Fibroblast of lung (primary cell): ENCODE measurements around the gene NAT10. TPM values are rescaled to one million over a fixed set of nuclear protein-coding genes. Genes with fewer than 3 reads are reported as not detected.

Experiments
- DNase-seq, 2 donors: peaks; one replicate each; pipeline versions ENCODE4 v3.0.0 to v3.0.0-alpha.2; 2010; ENCODE audit warnings: low read depth in 2 of 2
- H2AFZ ChIP-seq: 2 replicates; pipeline ENCODE4 v1.5.1; 2012; ENCODE audit warnings: low read length, control low read depth, inconsistent platforms
- H3K27ac ChIP-seq: 2 replicates; pipeline ENCODE4 v1.5.1; 2011; ENCODE audit warnings: low read length, control low read depth; ENCODE audit not compliant: insufficient read depth
- H3K27me3 ChIP-seq: 2 replicates; pipeline ENCODE4 v1.5.1; 2011; ENCODE audit warnings: mild to moderate bottlenecking, low read length; ENCODE audit not compliant: control insufficient read depth, insufficient read depth
- H3K36me3 ChIP-seq: 2 replicates; pipeline ENCODE4 v1.5.1; 2011; ENCODE audit warnings: low read length; ENCODE audit not compliant: control insufficient read depth, insufficient read depth
- H3K4me1 ChIP-seq: 2 replicates; pipeline ENCODE4 v1.5.1; 2011; ENCODE audit warnings: low read length; ENCODE audit not compliant: control insufficient read depth, insufficient read depth; ENCODE audit errors: extremely low read depth
- H3K4me2 ChIP-seq: 2 replicates; pipeline ENCODE4 v1.5.1; 2011; ENCODE audit warnings: low read length, control low read depth; ENCODE audit not compliant: insufficient read depth; ENCODE audit errors: extremely low read depth
- H3K4me3 ChIP-seq, 4 experiments: fragments of 200-600 bp in 1 of 4; sonication (generic) in 1 of 4; replicated peaks in 1 of 4; 2 replicates each; pipeline ENCODE4 v1.5.1; 2011 to 2016; ENCODE audit warnings: low read length in 4 of 4, low read depth in 3 of 4, mild to moderate bottlenecking in 3 of 4, control low read depth in 2 of 4, inconsistent platforms in 1 of 4, mixed read lengths in 1 of 4; ENCODE audit not compliant: insufficient read depth in 1 of 4; ENCODE audit errors: control extremely low read depth in 1 of 4
- H3K79me2 ChIP-seq: 2 replicates; pipeline ENCODE4 v1.5.1; 2012; ENCODE audit warnings: mild to moderate bottlenecking, low read length, inconsistent platforms; ENCODE audit not compliant: control insufficient read depth, insufficient read depth
- H3K9ac ChIP-seq: 2 replicates; pipeline ENCODE4 v1.5.1; 2011; ENCODE audit warnings: mild to moderate bottlenecking, low read length, control low read depth; ENCODE audit not compliant: insufficient read depth
- H3K9me3 ChIP-seq: 2 replicates; pipeline ENCODE4 v1.5.1; 2012; ENCODE audit warnings: low read depth, low read length; ENCODE audit not compliant: control insufficient read depth, insufficient read depth
- H4K20me1 ChIP-seq: 2 replicates; pipeline ENCODE4 v1.5.1; 2011; ENCODE audit warnings: low read length; ENCODE audit not compliant: control insufficient read depth, insufficient read depth; ENCODE audit errors: extremely low read depth
- EZH2 ChIP-seq: IDR thresholded peaks from 2 replicates; pipeline ENCODE4 v1.5.1; 2012; ENCODE audit warnings: low read length, control low read depth, mild to moderate bottlenecking; ENCODE audit errors: missing control alignments
- polyA plus RNA-seq, 2 donors: library from polyadenylated mRNA; depleted of rRNA in 1 of 2; stranded (reverse) in 1 of 2; unstranded in 1 of 2; fragments of >200 nt; gene quantifications; 2 replicates each; pipeline ENCODE4 v1.2.1, GENCODE V29; 2011 to 2012; ENCODE audit warnings: missing spikeins in 1 of 2
- total RNA-seq: library from RNA; depleted of rRNA; stranded (reverse); fragments of >200 nt; gene quantifications from 2 replicates; pipeline ENCODE4 v1.2.1, GENCODE V29; 2014
- TF ChIP-seq, protein P1 (sequence below), 2 donors: IDR thresholded peaks in 1 of 2; conservative IDR thresholded peaks in 1 of 2; 1 replicate in 1 of 2; 2 replicates in 1 of 2; pipeline ENCODE4 v1.5.1; 2011 to 2012; ENCODE audit warnings: low read length in 2 of 2, control low read depth in 1 of 2, inconsistent platforms in 1 of 2, low read depth in 1 of 2, mild to moderate bottlenecking in 1 of 2

The NAT10 gene
- total and polyA plus RNA-seq, 2 donors (not counting 1 experiment from before 2014, with no cell fraction given) = 14.4 to 21.5 TPM

DNA sequence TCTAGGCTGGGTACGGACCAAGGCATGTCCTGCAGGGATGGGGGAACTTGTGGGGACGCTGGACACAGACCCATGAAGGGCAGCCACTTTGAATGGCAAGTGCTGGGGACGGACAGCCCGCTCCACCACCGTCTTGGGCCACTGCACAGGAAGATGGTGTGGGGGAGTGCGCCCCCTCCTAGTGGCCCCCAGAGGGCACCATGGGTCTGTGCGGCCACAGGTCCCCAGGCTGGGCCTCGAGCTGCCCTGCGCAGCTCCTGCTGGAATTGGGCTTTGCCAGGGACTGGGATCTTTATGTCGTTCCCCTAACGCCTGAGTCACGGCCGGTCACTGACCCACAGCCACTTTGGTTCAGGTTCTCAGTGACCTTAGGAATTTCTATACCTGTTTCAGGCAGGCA, 44.4 kb downstream of the NAT10 start:
- H3K4me2 ChIP-seq = no peak overlapping the region
- H3K9ac ChIP-seq = no peak overlapping the region
- no peaks in the 10 kb centered on the region for H4K20me1 ChIP-seq
- no peak overlapping the region for H3K27ac ChIP-seq
- H3K4me1 ChIP-seq = peaks cover 5% of the 10 kb centered on the region
- H2AFZ ChIP-seq = no peak overlapping the region
- no peaks in the 10 kb centered on the region for H3K27me3 ChIP-seq
- no peaks in the 10 kb centered on the region for H3K9me3 ChIP-seq
- H3K79me2 ChIP-seq = no peaks in the 10 kb centered on the region
- peak in 1 of 2 donors; percentile 27 for DNase-seq
- peaks cover 10% of the 10 kb centered on the region for H3K36me3 ChIP-seq
- no peak overlapping the region for H3K4me3 ChIP-seq
- TF ChIP-seq, protein P1, sequence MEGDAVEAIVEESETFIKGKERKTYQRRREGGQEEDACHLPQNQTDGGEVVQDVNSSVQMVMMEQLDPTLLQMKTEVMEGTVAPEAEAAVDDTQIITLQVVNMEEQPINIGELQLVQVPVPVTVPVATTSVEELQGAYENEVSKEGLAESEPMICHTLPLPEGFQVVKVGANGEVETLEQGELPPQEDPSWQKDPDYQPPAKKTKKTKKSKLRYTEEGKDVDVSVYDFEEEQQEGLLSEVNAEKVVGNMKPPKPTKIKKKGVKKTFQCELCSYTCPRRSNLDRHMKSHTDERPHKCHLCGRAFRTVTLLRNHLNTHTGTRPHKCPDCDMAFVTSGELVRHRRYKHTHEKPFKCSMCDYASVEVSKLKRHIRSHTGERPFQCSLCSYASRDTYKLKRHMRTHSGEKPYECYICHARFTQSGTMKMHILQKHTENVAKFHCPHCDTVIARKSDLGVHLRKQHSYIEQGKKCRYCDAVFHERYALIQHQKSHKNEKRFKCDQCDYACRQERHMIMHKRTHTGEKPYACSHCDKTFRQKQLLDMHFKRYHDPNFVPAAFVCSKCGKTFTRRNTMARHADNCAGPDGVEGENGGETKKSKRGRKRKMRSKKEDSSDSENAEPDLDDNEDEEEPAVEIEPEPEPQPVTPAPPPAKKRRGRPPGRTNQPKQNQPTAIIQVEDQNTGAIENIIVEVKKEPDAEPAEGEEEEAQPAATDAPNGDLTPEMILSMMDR (conservative IDR thresholded peaks at IDR 0.05 in 1 of 2, IDR thresholded peaks at IDR 0.05 in 1 of 2; ENCODE audit: low read depth in 1 of 2, low read length in 2 of 2) = peak; percentile 6 to 42
- TF ChIP-seq EZH2 = no peak

DNA sequence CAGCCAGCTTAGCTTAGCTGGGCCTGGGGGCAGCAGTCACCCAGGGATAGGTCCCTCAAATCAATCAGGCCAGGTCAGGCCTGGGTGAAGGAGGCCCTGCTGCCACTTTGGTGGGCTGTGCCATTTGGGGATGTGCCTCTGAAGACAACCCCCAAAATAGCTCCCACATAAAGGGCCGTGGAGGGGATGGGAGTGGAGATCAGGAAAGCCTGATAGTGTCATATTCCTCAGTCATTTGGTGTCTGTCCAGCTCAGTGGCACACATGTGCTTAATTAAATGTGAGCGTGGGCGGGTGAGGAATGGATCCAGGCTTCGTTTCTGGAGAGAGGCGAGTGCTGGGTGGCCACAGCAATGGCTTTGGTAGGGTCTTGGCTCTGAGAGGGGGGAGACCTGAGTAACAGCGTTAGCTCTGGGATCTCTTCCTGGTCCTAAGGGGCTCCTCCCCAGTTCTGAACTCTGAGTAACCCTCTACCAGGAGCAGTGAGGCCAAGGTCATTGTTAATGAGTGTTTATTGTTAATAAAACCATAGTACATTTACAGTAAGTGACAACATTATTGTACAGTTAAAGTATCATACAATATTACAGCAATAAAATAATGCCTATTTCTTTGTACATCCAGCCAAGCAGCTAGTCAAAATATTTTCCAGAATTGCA, 45.2 kb downstream of the NAT10 start:
- Histone ChIP-seq H3K36me3 (peaks cover 10% of the 10 kb centered on the region), H4K20me1 (no peaks in the 10 kb centered on the region), H3K27me3 (no peaks in the 10 kb centered on the region), H2AFZ (no peak overlapping the region), H3K9ac (no peak overlapping the region), H3K4me3 (no peak overlapping the region), H3K4me1 (peaks cover 5% of the 10 kb centered on the region), H3K4me2 (peak overlapping the region; percentile 8), H3K79me2 (no peaks in the 10 kb centered on the region), H3K27ac (no peak overlapping the region), H3K9me3 (no peaks in the 10 kb centered on the region)
- DNase-seq = peak in 1 of 2 donors; percentile 40
- no peak for TF ChIP-seq EZH2
- TF ChIP-seq, protein P1 (conservative IDR thresholded peaks at IDR 0.05 in 1 of 2, IDR thresholded peaks at IDR 0.05 in 1 of 2; ENCODE audit: low read depth in 1 of 2, low read length in 2 of 2) = no peak

DNA sequence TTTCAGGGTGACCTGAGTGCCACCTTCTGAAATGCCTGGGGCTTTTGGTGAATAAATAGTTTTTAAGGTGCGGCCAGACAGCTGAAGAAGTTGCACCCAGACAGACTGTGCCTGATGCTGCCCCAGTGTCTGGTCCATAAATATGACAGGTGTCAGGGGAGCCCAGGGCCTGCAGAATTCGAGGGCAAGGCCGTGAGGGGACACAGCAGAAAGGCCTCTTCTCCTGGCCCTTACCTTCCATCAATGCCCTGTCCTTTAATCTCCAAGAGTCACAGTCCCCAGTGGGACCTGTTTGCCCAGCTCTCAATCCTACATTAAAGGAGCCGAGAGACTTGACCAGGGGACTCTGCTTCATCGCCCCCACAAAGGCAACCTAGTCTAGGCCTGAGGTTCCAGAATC, 45.7 kb downstream of the NAT10 start:
- H3K79me2 ChIP-seq = no peaks in the 10 kb centered on the region
- H4K20me1 ChIP-seq = no peaks in the 10 kb centered on the region
- H3K36me3 ChIP-seq = peaks cover 10% of the 10 kb centered on the region
- H3K27me3 ChIP-seq = no peaks in the 10 kb centered on the region
- no peak for TF ChIP-seq EZH2
- TF ChIP-seq, protein P1 (conservative IDR thresholded peaks at IDR 0.05 in 1 of 2, IDR thresholded peaks at IDR 0.05 in 1 of 2; ENCODE audit: low read depth in 1 of 2, low read length in 2 of 2) = no peak
- H3K4me1 ChIP-seq = peaks cover 5% of the 10 kb centered on the region
- no peak overlapping the region for H3K4me2 ChIP-seq
- H3K4me3 ChIP-seq = no peak overlapping the region
- no peaks in the 10 kb centered on the region for H3K9me3 ChIP-seq
- no peak overlapping the region for H3K27ac ChIP-seq
- no peak overlapping the region for H2AFZ ChIP-seq
- no peak for DNase-seq
- no peak overlapping the region for H3K9ac ChIP-seq
